ENCODE measurements around the gene NF1. TPM values are rescaled to one million over a fixed set of nuclear protein-coding genes. Genes with fewer than 3 reads are reported as not detected.
"Not testable (repeated sequence)": the region's sequence is repeated elsewhere in the genome, so short reads cannot be mapped to it uniquely, and the experiment has no call there.

Gene NF1, protein sequence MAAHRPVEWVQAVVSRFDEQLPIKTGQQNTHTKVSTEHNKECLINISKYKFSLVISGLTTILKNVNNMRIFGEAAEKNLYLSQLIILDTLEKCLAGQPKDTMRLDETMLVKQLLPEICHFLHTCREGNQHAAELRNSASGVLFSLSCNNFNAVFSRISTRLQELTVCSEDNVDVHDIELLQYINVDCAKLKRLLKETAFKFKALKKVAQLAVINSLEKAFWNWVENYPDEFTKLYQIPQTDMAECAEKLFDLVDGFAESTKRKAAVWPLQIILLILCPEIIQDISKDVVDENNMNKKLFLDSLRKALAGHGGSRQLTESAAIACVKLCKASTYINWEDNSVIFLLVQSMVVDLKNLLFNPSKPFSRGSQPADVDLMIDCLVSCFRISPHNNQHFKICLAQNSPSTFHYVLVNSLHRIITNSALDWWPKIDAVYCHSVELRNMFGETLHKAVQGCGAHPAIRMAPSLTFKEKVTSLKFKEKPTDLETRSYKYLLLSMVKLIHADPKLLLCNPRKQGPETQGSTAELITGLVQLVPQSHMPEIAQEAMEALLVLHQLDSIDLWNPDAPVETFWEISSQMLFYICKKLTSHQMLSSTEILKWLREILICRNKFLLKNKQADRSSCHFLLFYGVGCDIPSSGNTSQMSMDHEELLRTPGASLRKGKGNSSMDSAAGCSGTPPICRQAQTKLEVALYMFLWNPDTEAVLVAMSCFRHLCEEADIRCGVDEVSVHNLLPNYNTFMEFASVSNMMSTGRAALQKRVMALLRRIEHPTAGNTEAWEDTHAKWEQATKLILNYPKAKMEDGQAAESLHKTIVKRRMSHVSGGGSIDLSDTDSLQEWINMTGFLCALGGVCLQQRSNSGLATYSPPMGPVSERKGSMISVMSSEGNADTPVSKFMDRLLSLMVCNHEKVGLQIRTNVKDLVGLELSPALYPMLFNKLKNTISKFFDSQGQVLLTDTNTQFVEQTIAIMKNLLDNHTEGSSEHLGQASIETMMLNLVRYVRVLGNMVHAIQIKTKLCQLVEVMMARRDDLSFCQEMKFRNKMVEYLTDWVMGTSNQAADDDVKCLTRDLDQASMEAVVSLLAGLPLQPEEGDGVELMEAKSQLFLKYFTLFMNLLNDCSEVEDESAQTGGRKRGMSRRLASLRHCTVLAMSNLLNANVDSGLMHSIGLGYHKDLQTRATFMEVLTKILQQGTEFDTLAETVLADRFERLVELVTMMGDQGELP (N-terminal part only)
- total RNA-seq (2012; rRNA removed), result 29.1 and 40.3 TPM in 2 replicates

DNA sequence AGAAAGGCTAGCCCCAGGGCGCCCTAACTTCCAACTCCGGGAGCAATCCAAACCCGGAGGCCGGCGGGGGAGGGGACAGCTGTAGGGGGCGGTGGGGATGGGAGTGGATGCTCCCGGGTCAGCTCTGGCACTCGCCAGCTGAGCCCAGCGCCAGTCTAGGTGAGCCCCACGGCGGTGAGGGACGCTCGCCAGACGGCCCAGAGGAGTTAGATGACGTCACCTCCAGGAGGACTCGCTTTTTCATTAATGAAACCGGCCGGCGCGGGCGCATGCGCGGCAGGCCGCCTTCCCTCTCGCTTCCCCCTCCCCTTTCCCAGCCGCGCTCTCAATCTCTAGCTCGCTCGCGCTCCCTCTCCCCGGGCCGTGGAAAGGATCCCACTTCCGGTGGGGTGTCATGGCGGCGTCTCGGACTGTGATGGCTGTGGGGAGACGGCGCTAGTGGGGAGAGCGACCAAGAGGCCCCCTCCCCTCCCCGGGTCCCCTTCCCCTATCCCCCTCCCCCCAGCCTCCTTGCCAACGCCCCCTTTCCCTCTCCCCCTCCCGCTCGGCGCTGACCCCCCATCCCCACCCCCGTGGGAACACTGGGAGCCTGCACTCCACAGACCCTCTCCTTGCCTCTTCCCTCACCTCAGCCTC lies at the start of gene NF1:
NF1 (plus strand) TSS at position 378 of the 636 bp plus-strand sequence. CDS start 333 bp downstream, outside the sequence.
- Histone ChIP-seq H3K9me3 (replicated peaks; ENCODE audit: low read length) (no peaks in the 10 kb centered on the region), H3K27me3 (ENCODE audit: control insufficient read depth, insufficient read depth, low read length) (no peaks in the 10 kb centered on the region), H3K4me2 (ENCODE audit: low read length) (peak within 1 kb of the TSS; percentile 91), H3K9ac (ENCODE audit: low read depth, low read length) (peak within 1 kb of the TSS; percentile 83), H3K4me1 (ENCODE audit: control insufficient read depth, insufficient read depth, low read length) (peaks cover 4% of the 10 kb centered on the region), H3K36me3 (ENCODE audit: insufficient read depth, low read length) (no peaks in the 10 kb centered on the region), H3K4me3 (ENCODE audit: low read length) (peak within 1 kb of the TSS; percentile 84)

DNA sequence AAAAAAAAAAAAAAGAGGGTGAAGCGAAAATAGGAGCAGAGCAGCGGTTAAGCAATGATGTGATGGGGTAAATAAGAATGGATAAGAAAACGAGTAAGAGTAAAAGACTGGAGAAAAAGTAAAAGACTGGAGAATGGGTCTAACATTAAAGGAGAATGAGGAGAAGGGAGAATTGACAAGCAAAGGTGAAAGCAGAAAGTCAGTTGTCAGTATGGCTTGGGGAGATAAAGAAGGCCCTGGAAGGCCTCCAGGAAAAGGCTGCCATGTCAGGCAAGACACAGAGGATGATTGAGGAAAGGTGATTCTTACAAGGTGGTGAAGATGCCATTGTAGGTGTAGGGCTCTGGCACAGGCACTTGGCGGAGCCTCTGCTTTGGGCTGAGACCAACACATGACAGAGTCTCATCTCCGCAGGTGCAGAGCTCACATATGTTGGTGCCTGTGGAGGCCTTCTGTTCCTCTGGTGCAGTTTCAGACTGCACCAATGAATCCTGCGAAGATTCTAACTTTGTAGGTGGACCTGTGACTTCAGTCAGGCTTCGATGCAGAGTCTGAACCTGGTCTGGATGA lies 47.8 kb upstream of the NF1 start:
- H3K4me2 ChIP-seq (ENCODE audit: low read length); H3K4me1 ChIP-seq (ENCODE audit: control insufficient read depth, insufficient read depth, low read length); H3K4me3 ChIP-seq (ENCODE audit: low read length); H3K9ac ChIP-seq (ENCODE audit: low read depth, low read length); H3K27me3 ChIP-seq (ENCODE audit: control insufficient read depth, insufficient read depth, low read length); H3K9me3 ChIP-seq (replicated peaks; ENCODE audit: low read length); H3K36me3 ChIP-seq (ENCODE audit: insufficient read depth, low read length): not testable (repeated sequence)

DNA sequence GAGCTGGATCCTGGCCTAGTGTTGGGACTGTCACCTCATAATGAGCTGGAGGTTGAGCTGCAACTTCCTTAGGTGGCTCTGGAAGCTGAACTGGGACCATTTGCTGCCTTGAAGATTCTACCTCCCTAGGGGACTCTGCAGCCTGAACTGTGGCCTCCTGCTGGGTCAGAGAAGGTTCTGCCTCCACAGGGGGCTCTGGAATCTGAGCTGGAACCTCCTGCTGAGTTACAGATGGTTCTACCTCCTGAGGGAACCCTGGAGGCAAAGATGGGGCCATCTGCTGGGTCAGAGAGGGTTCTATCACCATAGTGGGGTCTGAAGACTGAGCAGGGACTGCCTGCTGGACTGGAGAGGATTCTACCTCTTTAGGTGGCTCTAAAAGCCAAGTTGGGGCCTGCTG lies 46.6 kb upstream of the NF1 start:
- no peak overlapping the region for H3K9ac ChIP-seq (ENCODE audit: low read depth, low read length)
- no peak overlapping the region for H3K4me2 ChIP-seq (ENCODE audit: low read length)
- H3K9me3 ChIP-seq (replicated peaks; ENCODE audit: low read length), result no peaks in the 10 kb centered on the region
- no peak overlapping the region for H3K4me3 ChIP-seq (ENCODE audit: low read length)
- H3K27me3 ChIP-seq (ENCODE audit: control insufficient read depth, insufficient read depth, low read length), result peaks cover 5% of the 10 kb centered on the region
- H3K36me3 ChIP-seq (ENCODE audit: insufficient read depth, low read length), result no peaks in the 10 kb centered on the region
- H3K4me1 ChIP-seq (ENCODE audit: control insufficient read depth, insufficient read depth, low read length), result peaks cover 16% of the 10 kb centered on the region

DNA sequence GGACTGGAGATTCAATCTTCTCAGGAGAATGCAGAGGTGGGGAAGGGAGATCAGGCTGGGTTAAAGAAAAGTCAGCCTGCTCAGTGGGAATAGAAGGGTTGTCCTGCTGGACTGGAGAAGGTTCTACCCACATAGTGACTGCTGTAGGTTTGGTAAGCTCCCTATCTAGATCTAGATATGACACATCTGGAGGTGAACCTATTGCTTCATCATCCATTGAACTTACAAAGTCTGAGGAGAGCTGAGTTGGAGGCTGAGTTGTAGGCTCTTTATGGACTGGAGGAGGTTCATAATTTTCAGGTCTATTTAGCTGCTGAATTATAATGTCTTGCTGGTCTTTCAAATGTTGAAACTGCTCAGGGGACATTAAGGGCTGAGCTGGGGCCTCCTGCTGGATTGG lies 46.0 kb upstream of the NF1 start:
- H3K4me2 ChIP-seq (ENCODE audit: low read length), result no peak overlapping the region
- H3K9me3 ChIP-seq (replicated peaks; ENCODE audit: low read length), result no peaks in the 10 kb centered on the region
- H3K4me3 ChIP-seq (ENCODE audit: low read length), result no peak overlapping the region
- no peaks in the 10 kb centered on the region for H3K36me3 ChIP-seq (ENCODE audit: insufficient read depth, low read length)
- H3K27me3 ChIP-seq (ENCODE audit: control insufficient read depth, insufficient read depth, low read length), result peaks cover 5% of the 10 kb centered on the region
- H3K9ac ChIP-seq (ENCODE audit: low read depth, low read length), result no peak overlapping the region
- peaks cover 16% of the 10 kb centered on the region for H3K4me1 ChIP-seq (ENCODE audit: control insufficient read depth, insufficient read depth, low read length)

DNA sequence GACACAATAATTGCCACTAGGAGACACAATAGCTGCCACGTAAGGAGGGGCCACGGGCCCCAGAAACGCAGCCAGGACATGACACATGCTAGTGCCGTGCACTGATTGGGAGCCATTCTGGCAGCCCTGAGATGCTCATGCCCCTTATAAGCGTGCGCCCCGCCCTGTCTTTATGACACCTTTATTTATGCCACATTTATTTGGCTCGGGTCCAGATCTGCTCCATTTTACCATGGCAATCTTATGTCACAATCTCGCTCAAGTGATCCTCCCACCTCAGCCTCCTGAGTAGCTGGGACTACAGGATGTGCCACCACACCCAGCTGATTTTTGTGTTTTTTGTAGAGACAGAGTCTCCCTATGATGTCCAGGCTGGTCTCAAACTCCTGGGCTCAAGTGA lies 43.8 kb upstream of the NF1 start:
- Histone ChIP-seq H3K27me3 (ENCODE audit: control insufficient read depth, insufficient read depth, low read length) (peaks cover 5% of the 10 kb centered on the region), H3K4me3 (ENCODE audit: low read length) (no peak overlapping the region), H3K9ac (ENCODE audit: low read depth, low read length) (no peak overlapping the region), H3K9me3 (replicated peaks; ENCODE audit: low read length) (no peaks in the 10 kb centered on the region), H3K36me3 (ENCODE audit: insufficient read depth, low read length) (no peaks in the 10 kb centered on the region), H3K4me1 (ENCODE audit: control insufficient read depth, insufficient read depth, low read length) (peaks cover 16% of the 10 kb centered on the region), H3K4me2 (ENCODE audit: low read length) (no peak overlapping the region)

DNA sequence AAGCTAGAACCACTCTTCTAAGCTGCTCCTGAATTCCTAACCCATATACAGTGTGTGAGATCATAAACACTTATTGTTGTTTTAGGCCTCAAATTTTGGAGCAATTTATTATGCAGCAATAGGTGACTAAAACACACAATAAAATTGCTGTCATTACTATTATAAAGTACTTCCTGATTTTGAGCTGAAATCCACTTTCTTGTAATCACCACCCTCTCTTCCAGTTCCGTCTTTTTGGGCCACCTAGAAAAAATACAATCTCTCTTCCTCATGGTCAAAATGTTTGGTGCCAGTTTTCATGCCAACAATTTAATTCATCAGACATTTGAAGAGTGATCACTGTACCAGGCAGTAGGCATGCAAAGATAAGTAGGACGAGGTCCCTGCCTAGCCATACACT lies 43.3 kb upstream of the NF1 start:
- Histone ChIP-seq H3K4me1 (ENCODE audit: control insufficient read depth, insufficient read depth, low read length) (peaks cover 16% of the 10 kb centered on the region), H3K36me3 (ENCODE audit: insufficient read depth, low read length) (no peaks in the 10 kb centered on the region), H3K4me3 (ENCODE audit: low read length) (no peak overlapping the region), H3K4me2 (ENCODE audit: low read length) (no peak overlapping the region), H3K9ac (ENCODE audit: low read depth, low read length) (no peak overlapping the region), H3K27me3 (ENCODE audit: control insufficient read depth, insufficient read depth, low read length) (peaks cover 5% of the 10 kb centered on the region), H3K9me3 (replicated peaks; ENCODE audit: low read length) (no peaks in the 10 kb centered on the region)

DNA sequence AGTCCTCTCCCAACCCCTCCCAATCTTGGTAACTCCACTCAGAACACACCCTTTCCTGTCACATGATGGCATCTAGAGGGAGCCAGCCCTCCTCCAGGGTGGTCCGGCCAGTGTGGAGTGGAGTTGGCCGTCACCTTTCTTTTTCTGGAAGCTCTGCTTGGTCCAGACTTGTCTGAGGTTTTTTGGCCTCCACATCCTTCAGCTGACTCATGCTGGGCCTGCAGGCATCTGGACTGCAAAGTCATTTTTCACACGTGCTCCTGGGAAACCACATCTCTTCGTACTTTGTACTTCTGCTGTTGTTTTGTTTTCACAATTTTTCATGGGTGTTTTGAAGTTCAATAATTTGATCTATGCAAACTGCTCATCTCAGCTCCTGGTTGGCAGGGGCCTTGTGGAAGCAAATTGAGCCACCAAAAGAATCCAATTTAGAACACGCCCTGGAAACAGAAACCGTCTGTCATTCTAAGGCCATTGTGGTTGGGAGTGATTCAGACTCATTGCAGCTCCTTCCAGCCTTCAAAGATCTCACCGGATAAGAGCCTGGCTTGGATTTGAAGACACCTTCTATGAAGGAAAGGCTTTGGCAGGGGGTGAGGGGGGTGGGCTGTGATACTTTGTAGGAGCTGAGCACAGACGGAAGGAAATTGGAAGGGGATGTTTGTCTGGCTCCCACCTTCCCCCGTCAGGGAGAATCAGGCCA lies 42.4 kb upstream of the NF1 start:
- Histone ChIP-seq H3K9ac (ENCODE audit: low read depth, low read length) (no peak overlapping the region), H3K4me1 (ENCODE audit: control insufficient read depth, insufficient read depth, low read length) (peaks cover 16% of the 10 kb centered on the region), H3K27me3 (ENCODE audit: control insufficient read depth, insufficient read depth, low read length) (peaks cover 5% of the 10 kb centered on the region), H3K4me2 (ENCODE audit: low read length) (peak overlapping the region; percentile 41), H3K4me3 (ENCODE audit: low read length) (peak overlapping the region; percentile 15), H3K36me3 (ENCODE audit: insufficient read depth, low read length) (no peaks in the 10 kb centered on the region), H3K9me3 (replicated peaks; ENCODE audit: low read length) (no peaks in the 10 kb centered on the region)

DNA sequence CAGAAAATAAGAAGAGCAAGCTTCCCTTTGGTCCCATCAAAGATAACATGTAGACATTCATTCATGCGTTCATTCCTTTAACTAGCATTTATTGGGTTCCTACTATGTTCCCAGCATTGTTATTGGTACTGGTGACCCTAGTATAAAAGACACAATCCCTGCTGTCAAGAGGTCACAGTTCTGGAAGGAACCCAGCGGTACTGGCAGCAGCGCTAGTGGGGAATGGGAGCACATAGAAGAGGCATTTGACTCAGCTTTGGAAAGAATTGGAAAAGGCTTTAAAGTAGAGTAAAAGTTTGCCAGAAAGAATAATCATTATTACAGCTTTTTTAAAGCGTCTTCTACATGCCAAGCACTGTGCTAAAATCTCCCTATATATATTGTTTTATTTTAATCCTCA lies 41.7 kb upstream of the NF1 start:
- peak overlapping the region; percentile 41 for H3K4me2 ChIP-seq (ENCODE audit: low read length)
- H3K9ac ChIP-seq (ENCODE audit: low read depth, low read length), result no peak overlapping the region
- H3K27me3 ChIP-seq (ENCODE audit: control insufficient read depth, insufficient read depth, low read length), result no peaks in the 10 kb centered on the region
- H3K36me3 ChIP-seq (ENCODE audit: insufficient read depth, low read length), result no peaks in the 10 kb centered on the region
- H3K4me1 ChIP-seq (ENCODE audit: control insufficient read depth, insufficient read depth, low read length), result peaks cover 16% of the 10 kb centered on the region
- H3K4me3 ChIP-seq (ENCODE audit: low read length), result no peak overlapping the region
- no peaks in the 10 kb centered on the region for H3K9me3 ChIP-seq (replicated peaks; ENCODE audit: low read length)

DNA sequence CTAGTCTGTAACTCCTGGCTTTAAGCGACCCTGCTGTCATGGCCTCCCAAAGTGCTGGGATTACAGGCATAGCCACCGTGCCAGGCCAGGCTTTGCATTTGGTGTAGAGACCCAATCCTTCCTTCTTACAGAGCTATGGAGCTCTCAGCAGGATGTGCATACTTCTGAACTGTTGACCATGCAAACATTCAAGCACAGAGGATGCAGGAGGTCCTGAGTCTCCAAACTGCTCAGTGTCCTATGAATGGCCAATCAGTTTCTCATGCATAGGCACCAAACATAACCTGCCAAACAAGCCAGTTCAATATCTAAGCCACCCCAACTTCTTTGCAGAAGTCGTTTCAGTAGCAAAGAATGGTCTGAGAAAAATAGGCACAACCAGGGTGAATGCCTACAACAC lies 40.0 kb upstream of the NF1 start:
- Histone ChIP-seq H3K36me3 (ENCODE audit: insufficient read depth, low read length) (no peaks in the 10 kb centered on the region), H3K4me3 (ENCODE audit: low read length) (no peak overlapping the region), H3K4me1 (ENCODE audit: control insufficient read depth, insufficient read depth, low read length) (peaks cover 16% of the 10 kb centered on the region), H3K4me2 (ENCODE audit: low read length) (no peak overlapping the region), H3K9ac (ENCODE audit: low read depth, low read length) (no peak overlapping the region), H3K27me3 (ENCODE audit: control insufficient read depth, insufficient read depth, low read length) (no peaks in the 10 kb centered on the region), H3K9me3 (replicated peaks; ENCODE audit: low read length) (no peaks in the 10 kb centered on the region)

DNA sequence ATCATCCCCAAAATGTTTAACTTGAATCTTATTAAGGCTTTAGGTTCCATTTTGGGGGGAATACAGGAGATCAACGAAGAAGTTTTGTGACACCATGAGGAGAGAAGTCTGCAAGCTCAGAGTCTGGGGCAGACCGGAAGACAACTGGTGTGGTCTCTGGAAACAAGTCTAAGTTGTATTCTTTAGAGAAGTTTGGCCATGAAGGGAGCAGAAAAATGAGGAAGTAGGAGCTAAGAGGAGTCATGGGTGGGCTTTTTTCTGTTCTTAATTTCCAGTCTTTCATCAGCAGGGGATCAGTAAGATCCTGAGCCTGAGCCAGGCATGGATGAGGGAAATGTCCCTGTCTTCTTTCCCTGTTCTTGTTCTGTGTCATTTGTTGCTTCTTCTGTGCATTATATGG lies 35.8 kb upstream of the NF1 start:
- Histone ChIP-seq H3K4me1 (ENCODE audit: control insufficient read depth, insufficient read depth, low read length) (no peaks in the 10 kb centered on the region), H3K9me3 (replicated peaks; ENCODE audit: low read length) (no peaks in the 10 kb centered on the region), H3K4me3 (ENCODE audit: low read length) (no peak overlapping the region), H3K9ac (ENCODE audit: low read depth, low read length) (no peak overlapping the region), H3K36me3 (ENCODE audit: insufficient read depth, low read length) (no peaks in the 10 kb centered on the region), H3K4me2 (ENCODE audit: low read length) (no peak overlapping the region), H3K27me3 (ENCODE audit: control insufficient read depth, insufficient read depth, low read length) (no peaks in the 10 kb centered on the region)

Data from skeletal muscle satellite cell (primary cell).